GM19193 (cell line): ENCODE data around the gene VPS51.

Experiments used
- POLR2A ChIP-seq: IDR thresholded peaks from 4 replicates; pipeline ENCODE4 v1.6.1; 2011; ENCODE audit not compliant: insufficient read depth, insufficient read length; ENCODE audit errors: extremely low read depth

Gene VPS51

DNA sequence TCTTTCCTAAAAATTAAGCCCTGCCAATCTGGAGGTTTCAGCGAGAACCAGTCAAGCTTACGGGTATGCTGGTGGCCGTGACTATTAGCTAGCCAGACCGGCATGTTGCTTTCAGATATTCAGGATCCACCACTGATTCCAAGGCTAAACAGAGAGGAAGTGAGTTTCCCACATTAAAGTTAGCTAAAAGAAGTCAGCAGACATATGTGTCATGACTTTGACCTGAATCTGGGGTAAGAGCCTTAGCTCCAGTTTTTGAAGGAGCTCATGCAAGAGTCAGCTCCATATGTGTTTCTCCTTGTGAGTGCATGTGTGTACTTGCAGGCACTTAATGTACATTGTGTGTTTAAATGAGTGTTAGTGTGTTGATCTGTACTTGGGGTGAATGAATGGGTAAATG lies 10.6 kb upstream of the VPS51 start:
- TF ChIP-seq POLR2A: no peak

DNA sequence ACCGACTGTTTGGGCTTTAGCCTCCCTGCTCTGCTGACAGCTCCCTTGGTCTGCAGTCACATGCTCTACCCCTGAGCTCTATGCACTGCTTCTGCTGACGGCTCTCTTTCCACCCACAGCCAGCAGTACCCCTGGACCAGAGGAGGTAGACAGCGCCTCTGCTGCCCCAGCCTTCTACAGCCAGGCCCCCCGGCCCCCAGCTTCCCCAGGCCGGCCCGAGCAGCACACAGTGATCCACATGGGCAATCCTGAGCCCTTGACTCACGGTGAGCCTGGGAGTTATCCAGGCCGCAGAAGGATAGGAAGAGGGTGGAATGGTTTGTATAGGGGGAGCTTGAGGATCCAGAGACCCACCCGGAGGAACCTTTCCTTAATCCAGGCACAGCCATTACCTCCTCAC lies 9.2 kb upstream of the VPS51 start:
- TF ChIP-seq POLR2A: no peak

DNA sequence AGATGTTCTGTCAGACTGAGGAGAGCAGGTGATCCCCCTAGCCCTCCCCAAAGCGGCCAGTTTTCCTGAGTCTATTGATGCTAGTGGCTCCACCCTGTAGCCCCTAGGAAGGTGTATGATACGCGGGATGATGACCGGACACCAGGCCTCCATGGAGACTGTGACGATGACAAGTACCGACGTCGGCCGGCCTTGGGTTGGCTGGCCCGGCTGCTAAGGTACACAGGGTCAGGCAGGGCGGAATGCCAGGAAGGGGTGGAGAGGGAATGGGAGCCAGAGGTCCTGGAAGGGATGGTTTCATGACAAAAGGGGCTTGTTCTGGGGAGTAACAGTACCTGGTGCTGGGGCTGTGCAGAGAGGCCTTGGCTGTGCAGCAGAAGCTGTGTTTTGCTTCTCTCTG lies 8.8 kb upstream of the VPS51 start:
- TF ChIP-seq POLR2A: no peak

DNA sequence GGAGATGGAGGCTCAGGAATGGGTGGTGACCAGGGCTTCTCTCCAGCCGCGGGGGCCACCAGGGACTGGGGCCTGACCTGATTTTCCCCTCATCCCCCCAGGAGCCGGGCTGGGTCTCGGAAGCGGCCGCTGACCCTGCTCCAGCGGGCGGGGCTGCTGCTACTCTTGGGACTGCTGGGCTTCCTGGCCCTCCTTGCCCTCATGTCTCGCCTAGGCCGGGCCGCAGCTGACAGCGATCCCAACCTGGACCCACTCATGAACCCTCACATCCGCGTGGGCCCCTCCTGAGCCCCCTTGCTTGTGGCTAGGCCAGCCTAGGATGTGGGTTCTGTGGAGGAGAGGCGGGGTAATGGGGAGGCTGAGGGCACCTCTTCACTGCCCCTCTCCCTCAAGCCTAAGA lies 8.2 kb upstream of the VPS51 start:
- no peak for TF ChIP-seq POLR2A

DNA sequence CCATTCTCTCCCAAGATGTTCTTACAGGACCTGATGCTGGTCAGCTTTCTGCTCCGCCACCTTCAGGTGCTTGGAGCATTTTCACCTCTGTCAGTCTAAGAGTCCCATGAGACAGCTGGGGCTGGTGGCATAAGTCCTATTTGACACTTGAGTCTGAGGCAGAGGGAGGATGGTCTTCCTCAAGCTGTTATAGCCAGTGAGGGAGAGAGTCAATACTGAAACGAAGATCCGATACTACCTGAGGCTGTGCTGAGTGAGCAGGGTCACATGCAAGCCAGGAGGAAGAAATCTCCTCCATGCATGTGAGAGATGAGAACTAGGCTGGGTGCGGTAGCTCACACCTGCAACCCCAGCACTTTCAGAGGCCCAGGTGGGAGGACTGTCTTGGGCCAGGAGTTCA lies 6.4 kb upstream of the VPS51 start:
- TF ChIP-seq POLR2A: no peak

DNA sequence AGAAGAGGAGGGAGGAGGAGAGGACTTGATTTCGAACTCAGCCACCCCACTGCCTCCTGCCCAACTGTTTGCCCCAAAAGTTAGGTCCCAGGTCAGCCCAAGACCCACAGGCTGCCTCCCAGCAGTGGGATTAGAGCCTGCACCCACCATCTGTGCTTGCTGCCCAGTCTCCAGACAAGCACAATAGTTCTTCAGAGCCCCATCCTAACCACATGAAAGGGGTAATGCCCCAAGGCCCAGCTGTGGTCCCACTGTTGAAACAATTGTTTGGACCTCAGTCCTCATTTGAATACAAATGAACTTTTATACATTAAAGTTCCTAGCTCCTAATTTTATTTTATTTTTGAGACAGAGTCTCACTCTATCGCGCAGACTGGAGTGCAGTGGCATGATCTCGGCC lies 5.4 kb upstream of the VPS51 start:
- TF ChIP-seq POLR2A: no peak

DNA sequence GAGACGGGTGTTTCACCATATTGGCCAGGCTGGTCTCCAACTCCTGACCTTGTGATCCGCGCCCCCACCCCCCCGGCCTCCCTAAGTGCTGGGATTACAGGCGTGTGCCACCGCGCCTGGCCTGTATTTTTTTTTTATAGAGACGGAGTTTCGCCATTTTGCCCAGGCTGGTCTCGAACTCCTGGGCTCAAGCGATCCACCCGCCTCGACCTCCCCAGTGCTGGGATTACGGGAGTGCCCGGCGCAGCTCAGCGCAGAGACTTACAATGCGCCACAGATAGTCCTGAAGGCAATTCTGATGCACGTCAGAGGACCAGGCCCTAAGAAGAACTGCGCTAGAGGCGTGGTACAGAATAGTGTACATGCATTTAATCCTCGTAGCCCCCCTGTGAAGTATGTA lies 587 bp upstream of the VPS51 start:
- TF ChIP-seq POLR2A: no peak

DNA sequence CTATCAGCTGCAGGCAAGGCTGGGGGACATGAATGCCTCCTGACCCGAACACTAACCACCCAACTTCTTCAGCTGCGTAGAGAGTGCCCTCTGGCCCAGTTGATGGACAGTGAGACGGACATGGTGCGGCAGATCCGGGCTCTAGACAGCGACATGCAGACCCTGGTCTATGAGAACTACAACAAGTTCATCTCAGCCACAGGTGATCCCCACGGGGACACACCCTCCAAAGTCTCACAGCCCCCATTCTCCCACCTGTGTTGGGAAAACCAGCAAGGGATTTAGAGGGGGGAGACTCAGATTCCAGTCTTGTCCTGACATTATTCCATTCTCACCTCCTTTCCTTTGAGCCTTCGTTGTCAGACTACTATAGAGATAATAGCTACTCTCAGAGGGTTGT lies 912 bp downstream of the VPS51 start:
- no peak for TF ChIP-seq POLR2A

DNA sequence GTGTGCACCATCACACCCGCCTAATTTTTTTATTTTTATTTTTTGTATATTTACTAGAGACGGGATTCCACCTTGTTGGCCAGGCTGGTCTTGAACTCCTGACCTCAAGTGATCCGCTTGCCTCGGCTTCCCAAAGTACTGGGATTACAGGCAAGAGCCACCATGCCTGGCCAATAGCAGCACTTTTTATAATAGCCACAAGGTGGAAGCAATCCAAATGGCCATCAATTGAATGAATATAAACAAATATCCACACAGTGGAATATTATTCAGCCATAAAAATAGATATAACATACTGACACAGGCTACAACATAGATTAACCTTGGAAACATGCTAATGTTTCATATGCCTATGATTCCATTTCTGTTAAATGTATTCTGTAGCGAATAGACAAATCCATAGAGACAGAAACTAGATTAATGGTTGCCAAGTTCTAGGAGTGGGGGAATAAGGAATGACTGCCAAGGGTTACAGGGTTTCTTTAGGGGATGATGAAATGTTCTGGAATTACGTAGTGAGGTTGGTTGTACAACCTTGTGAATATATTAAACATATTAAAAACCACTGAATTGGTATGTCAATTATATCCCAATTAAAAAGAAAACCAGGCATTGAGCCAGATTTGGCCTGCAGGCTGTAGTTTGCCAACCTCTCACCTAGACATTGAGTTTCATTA lies 4.8 kb downstream of the VPS51 start:
- no peak for TF ChIP-seq POLR2A

DNA sequence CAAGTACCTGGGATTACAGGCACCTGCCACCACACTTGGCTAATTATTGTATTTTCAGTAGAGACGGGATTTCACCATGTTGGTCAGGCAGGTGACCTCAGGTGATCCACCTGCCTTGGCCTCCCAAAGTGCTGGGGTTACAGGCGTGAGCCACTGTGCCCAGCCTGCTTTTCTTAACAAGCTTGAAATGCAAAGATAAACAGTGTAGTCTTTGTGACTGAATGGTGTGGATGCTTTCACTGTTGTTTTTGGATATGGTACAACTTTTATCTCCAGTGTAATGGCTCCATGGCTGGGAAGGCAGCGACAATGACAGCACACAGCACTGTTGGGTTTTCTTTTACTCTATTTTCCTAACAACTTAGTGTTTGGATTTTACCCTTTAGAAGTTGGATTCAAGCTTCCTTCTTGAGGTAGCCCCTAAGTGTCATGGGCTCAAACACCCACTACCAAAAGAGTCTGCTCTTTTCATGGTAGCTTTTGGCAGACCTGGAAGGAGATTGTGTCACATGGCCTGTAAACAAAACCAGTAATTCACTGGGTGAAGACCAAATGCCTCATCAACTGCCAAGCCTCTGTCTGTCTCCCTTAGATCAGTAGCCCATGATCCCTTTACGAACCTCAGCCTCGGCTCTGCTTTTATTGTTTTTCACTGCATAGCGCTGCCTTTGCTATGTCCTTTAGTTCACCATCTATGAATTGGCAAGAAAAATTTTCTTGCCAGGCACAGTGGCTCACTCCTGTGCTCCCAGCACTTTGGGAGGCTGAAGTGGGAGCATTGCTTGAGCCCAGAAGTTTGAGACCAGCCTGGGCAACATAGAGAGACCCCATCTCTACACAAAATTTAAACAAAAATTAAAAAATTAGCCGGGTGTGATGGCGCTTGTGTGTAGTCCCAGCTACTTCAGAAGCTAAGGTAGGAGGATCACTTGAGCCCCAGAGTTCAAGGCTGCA lies 6.4 kb downstream of the VPS51 start:
- TF ChIP-seq POLR2A: no peak

DNA sequence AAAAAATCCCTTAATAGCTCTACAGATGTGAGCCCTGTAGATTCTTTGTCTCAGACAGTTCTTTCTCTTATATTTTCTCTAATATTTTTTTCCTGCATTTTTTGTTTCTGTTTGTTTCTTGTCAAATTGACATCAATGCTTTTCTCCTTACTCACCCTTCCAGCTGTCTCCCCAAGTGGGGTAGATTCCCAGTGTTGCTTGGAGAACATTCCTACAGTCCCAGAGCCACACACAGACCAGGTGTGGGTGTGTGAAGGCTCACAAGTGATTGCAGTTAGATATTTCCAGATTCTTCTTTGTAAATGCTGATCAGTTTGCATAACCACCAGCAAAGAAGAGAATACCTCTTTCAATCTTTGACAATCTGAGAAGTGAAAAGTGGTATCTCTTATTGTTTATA lies 7.5 kb downstream of the VPS51 start:
- no peak for TF ChIP-seq POLR2A

DNA sequence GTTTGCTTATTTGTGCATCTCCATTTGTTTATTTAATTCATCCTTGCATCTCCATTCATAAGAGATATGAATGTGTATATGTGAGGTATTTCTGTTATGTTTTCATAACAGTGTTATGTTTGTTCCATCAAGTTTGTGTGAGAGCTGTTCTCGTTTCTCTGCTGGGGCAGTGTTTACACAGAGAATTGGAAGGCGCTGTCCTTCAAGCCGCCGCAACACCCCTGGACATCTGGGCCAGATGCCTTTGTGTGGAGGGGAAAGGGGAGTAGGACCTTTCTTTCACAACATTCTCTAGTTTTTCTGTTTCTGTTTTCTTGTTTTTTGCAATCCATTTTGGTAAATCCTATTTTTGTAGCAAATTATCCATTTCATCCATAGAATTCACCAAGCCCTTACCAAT lies 8.6 kb downstream of the VPS51 start:
- TF ChIP-seq POLR2A: no peak

DNA sequence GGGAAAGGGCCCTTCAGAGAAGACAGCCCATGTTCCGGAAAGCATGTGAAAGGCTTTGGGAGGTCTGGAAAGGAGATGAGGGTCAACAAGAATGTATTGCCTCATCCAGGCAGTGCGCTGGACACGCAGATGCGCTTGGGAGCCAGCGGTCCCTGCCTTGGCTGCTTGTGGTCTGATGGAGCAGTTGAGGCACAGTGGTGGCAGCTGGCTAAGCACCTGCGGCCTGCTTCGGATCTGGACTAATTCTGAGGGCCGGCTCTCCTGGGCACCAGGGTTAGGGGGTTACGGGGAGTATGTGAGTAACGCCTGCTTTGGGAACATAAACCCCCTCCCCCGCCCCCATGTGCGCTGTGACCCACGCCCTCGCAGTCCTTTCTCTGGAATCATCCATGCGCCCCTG lies 11.1 kb downstream of the VPS51 start:
- no peak for TF ChIP-seq POLR2A

DNA sequence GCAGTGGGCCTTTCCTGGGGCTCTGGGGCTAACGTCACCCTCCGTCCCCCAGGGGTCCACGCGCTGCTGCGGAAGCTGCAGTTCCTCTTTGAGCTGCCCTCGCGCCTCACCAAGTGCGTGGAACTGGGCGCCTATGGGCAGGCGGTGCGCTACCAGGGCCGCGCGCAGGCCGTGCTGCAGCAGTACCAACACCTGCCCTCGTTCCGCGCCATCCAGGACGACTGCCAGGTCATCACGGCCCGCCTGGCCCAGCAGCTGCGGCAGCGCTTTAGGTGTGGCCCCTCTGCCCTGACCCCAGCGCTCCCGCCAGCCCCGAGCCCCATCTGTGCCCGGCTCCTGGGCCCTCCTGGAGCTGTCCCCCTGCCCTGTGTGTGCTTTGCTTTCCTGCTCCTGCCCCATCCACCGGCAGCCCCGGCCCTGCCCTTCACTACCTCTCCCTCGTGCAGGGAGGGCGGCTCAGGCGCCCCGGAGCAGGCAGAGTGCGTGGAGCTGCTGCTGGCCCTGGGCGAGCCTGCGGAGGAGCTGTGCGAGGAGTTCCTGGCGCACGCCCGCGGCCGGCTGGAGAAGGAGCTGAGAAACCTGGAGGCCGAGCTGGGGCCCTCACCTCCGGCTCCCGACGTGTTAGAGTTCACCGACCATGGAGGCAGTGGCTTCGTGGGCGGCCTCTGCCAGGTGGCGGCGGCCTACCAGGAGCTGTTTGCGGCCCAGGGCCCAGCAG lies 11.9 kb downstream of the VPS51 start:
- no peak for TF ChIP-seq POLR2A

DNA sequence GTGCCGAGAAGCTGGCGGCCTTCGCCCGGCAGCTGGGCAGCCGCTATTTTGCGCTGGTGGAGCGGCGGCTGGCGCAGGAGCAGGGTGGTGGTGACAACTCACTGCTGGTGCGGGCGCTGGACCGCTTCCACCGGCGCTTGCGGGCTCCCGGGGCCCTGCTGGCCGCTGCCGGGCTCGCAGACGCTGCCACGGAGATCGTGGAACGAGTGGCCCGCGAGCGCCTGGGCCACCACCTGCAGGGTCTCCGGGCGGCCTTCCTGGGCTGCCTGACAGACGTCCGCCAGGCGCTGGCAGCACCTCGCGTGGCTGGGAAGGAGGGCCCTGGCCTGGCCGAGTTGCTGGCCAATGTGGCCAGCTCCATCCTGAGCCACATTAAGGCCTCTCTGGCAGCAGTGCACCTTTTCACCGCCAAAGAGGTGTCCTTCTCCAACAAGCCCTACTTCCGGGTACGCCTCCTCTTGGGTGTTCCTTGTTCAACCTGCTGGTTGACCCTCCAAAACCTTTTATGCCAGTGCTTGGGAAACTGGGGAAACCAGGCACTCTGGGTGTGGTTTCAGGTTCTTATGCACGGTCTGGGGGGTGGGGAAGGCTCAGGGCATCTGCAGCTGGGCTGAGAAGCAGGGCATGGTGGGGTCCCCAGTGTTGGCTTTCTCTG lies 12.6 kb downstream of the VPS51 start:
- TF ChIP-seq POLR2A: no peak
